ENCODE results near the gene RASSF7. TPM values are rescaled to one million over a fixed set of nuclear protein-coding genes. Genes with fewer than 3 reads are reported as not detected.
A peak's percentile ranks its signal among the peaks of the same experiment; 100 is the strongest.

The RASSF7 gene
- total RNA-seq, 1 donor from 2014 or later: 3.5 TPM

GRCh38 chr11:553083-553987 is 7.4 kb upstream of the RASSF7 start:
- Histone ChIP-seq H3K4me3 (no peak overlapping the region), H3K27ac (no peak overlapping the region), H3K36me3 (no peaks in the 10 kb centered on the region), H3K9me3 (no peaks in the 10 kb centered on the region), H3K27me3 (peaks cover 25% of the 10 kb centered on the region), H3K4me1 (peaks cover 11 to 12% of the 10 kb centered on the region in 2 donors)
- intact Hi-C loops (cut with DNase I): no loop called here
- no peak for DNase-seq (ENCODE audit: low spot score in 2 of 2)
- TF ChIP-seq, protein P1, sequence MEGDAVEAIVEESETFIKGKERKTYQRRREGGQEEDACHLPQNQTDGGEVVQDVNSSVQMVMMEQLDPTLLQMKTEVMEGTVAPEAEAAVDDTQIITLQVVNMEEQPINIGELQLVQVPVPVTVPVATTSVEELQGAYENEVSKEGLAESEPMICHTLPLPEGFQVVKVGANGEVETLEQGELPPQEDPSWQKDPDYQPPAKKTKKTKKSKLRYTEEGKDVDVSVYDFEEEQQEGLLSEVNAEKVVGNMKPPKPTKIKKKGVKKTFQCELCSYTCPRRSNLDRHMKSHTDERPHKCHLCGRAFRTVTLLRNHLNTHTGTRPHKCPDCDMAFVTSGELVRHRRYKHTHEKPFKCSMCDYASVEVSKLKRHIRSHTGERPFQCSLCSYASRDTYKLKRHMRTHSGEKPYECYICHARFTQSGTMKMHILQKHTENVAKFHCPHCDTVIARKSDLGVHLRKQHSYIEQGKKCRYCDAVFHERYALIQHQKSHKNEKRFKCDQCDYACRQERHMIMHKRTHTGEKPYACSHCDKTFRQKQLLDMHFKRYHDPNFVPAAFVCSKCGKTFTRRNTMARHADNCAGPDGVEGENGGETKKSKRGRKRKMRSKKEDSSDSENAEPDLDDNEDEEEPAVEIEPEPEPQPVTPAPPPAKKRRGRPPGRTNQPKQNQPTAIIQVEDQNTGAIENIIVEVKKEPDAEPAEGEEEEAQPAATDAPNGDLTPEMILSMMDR (IDR thresholded peaks at IDR 0.05): no peak

GRCh38 chr11:553988-554340 is 6.8 kb upstream of the RASSF7 start:
- peaks cover 11 to 12% of the 10 kb centered on the region in 2 donors for H3K4me1 ChIP-seq
- no peaks in the 10 kb centered on the region for H3K9me3 ChIP-seq
- no peak for DNase-seq (ENCODE audit: low spot score in 2 of 2)
- TF ChIP-seq, protein P1 (IDR thresholded peaks at IDR 0.05): no peak
- H3K27ac ChIP-seq: no peak overlapping the region
- H3K4me3 ChIP-seq: no peak overlapping the region
- no peaks in the 10 kb centered on the region for H3K36me3 ChIP-seq
- intact Hi-C loops (cut with DNase I): loop anchor here (2.0 kb wide), 1 partner anchor 175 kb away; no protein-coding TSS in a partner anchor
- peaks cover 25% of the 10 kb centered on the region for H3K27me3 ChIP-seq

DNA sequence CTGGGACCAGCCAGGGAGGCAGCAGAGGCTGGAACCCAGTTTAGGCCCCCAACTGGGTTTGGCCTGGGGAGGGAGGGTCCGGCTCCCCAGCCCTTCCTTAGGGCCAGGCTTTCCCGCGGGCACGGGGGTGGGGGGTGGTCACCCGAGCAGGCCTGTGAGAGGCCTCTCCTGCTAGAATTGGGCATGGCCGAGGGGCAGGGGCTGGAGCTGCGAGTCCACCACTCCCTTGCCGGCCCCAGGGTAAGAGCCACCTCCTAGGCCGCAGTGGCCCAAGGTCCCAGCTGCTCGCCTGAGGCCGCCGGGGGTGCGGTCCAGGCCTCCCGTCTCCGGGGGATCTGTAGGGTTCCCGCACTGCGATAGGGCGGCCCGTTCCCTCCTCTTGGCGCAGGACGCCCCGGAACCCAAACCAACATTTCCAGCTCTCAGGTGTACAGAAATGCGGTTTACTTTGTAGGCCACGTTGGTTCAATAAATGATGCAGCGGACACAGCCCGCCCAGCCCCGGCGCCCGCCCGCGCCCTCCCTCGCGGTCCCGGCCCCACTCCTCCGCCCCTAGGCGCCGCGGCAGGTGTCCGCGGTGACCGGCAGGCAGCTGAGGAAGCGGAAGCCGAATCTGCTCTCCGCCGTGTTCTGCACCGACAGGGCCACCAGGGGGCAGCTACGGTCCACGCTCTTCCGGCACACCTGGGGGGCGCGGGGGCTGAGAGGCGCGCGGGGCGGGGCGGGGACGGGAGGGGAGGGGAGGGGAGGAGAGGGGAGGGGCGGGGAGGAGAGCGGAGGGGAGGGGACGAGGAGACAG is 6.1 kb upstream of the RASSF7 start:
- Histone ChIP-seq H3K4me3 (peak overlapping the region; percentile 37 to 48), H3K36me3 (no peaks in the 10 kb centered on the region), H3K4me1 (peaks cover 11 to 12% of the 10 kb centered on the region in 2 donors), H3K9me3 (no peaks in the 10 kb centered on the region), H3K27me3 (peaks cover 25% of the 10 kb centered on the region), H3K27ac (no peak overlapping the region)
- DNase-seq (ENCODE audit: low spot score in 2 of 2): no peak
- intact Hi-C loops (cut with DNase I): loop anchor here (2.0 to 5.0 kb wide), 2 partner anchors 73 to 174 kb away; partner anchors contain the start of gene SCT
- TF ChIP-seq, protein P1 (IDR thresholded peaks at IDR 0.05): peak; percentile 45 to 71 (median 64)

DNA sequence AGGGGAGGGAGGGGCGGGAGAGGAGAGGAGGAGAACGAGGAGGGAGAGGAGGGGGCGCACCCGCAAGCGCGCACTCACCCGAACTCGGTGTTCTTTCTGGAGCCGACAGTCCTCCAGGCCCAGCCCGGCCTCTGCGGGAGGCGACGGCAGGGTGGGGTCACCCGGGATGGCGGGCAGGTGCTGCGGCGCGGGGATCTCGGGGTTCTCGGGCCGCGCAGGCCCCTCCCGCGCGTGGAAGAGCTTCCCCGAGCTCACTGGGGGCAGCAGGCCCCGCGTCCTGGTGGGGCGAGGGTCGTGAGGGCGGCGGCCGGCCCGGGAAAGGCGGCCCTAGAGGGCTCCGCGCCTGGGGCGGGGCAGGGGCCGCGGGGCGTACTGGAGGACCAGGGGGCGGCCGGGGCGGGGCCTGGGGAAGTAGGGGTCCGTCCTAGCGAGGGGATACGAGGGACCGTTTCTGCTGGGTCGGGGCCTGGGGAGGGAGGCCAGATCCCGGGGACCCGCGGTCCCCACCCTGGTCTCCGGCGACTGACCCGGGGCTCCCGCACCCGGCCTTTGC is 5.5 kb upstream of the RASSF7 start:
- Histone ChIP-seq H3K27me3 (peaks cover 25% of the 10 kb centered on the region), H3K9me3 (no peaks in the 10 kb centered on the region), H3K4me3 (peak overlapping the region; percentile 37 to 48), H3K36me3 (no peaks in the 10 kb centered on the region), H3K4me1 (peaks cover 14 to 16% of the 10 kb centered on the region in 2 donors), H3K27ac (no peak overlapping the region)
- no peak for DNase-seq (ENCODE audit: low spot score in 2 of 2)
- TF ChIP-seq, protein P1 (IDR thresholded peaks at IDR 0.05): peak in 2 of 3 experiments; percentile 5 to 13
- intact Hi-C loops (cut with DNase I): loop anchor here (2.0 to 5.0 kb wide), 2 partner anchors 72 to 173 kb away; partner anchors contain the start of gene SCT

Data from ascending aorta (tissue), 2 donors.